SHP77 (cell line): ENCODE data around the gene FIP1L1.
"Not testable (repeated sequence)": the region's sequence is repeated elsewhere in the genome, so short reads cannot be mapped to it uniquely, and the experiment has no call there.

Experiments used
- DNase-seq, 2 experiments: peaks; one replicate each; lab custom pipeline; 2025; lab: John Stamatoyannopoulos, UW

The FIP1L1 gene

GRCh38 chr4:53376900-53377299 is 541 bp upstream of the FIP1L1 start:
- DNase-seq = peak; percentile 6 to 25

DNA sequence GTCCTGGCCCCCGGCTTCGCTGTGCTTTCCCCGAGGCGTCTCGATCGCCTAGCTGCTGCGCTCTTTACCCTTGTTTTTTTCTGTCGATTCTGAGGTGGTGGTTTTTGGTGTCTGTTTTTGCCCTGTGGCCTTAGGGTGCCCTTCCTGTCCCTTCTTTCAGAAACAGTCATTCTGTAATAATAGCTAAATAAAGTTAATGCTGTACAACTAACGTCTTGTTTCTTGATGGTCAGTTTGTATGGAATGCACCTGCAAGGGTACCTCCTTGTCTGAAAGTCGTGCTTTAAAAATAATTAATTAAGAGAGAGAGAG is 686 bp downstream of the FIP1L1 start:
- DNase-seq = no peak

- no peak for DNase-seq
Measured at GRCh38 chr4:53380221-53380620, 2.8 kb downstream of the FIP1L1 start.

DNA sequence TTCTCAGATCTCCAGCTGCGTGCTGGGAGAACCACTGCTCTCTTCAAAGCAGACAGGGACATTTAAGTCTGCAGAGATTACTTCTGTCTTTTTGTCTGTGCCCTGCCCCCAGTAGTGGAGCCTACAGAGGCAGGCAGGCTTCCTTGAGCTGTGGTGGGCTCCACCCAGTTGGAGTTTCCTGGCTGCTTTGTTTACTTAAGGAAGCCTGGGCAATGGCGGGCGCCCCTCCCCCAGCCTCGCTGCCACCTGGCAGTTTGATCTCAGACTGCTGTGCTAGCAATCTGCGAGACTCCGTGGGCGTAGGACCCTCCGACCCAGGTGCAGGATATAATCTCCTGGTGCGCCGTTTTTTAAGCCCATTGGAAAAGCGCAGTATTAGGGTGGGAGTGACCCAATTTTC is 32.0 kb downstream of the FIP1L1 start:
- DNase-seq = peak in 1 of 2 experiments; percentile 7

GRCh38 chr4:53419208-53419607 is 41.8 kb downstream of the FIP1L1 start:
- no peak for DNase-seq

GRCh38 chr4:53421791-53422190 is 44.4 kb downstream of the FIP1L1 start:
- DNase-seq = no peak

DNA sequence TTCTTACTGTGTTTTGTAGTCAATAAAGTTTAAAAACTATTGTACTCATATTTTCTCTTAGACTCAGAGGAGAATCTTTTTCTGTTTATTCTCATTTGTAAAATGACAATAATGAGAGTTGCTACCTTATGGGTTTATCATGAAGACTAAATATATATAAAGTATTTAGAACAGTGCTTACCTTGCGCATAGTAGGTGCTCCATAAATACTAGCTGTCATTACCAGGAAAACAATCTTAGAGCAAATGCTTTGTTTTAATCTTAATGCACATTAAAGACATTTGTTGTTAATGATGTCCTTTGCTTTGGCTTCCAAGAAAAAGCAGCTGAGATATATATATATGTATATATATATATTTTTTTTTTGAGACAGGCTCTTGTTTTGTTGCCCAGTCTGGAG is 44.9 kb downstream of the FIP1L1 start:
- DNase-seq = no peak

DNA sequence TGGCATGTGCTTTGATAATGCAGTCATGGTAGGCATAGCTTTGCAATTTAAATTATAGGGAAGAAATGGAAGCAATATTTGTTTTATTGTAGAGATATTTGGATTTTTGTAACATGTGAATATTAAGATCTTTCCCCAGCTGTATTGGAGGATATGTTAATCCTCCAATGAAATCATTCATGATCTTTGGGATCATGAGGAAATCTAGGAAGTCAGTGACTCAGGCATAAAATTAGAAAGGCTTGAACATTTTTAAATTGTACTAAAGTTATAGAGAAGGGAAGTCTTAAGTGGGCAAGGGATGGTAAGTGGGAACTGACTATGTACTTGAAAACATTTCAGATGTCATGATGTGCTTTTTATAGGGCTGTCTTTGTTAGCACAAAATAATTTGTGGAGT is 46.8 kb downstream of the FIP1L1 start:
- no peak for DNase-seq

DNA sequence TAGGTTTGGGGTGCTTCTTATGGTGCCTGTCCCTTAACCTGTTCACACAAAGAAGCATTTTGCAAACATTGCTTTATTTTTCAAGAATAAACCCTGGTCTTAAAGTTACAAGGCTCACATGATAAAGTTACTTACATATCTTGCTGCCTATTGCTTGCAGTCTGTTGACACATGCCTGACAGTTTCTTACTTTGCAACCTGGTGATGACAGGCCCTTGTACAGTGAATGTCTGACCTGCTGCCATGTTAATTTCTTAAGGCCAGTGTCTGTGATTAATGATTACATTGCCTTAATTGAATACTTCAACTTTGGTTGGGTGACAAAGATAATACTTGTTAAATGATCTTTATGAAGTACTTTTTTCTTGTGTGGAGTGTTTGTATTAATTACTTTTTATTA is 49.9 kb downstream of the FIP1L1 start:
- no peak for DNase-seq

DNA sequence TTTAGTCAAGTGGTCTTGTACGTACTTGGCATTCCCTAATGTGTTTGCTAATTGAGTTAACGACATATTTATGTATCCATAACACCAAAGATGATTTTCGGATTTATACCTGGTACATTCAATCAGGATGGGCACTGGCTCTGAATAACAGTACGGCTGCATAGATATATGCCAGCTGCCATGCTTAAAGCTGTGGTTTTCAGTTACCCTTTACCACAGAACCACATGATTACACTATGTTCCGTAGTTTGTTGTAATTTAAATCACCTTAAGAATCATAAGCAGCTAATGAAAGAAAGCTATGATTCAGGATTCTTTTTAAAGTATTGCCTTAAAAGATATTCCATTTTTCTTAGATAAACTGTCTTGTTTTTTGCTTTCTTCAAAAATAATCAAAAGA is 53.6 kb downstream of the FIP1L1 start:
- no peak for DNase-seq

GRCh38 chr4:53432528-53433424 is 55.3 kb downstream of the FIP1L1 start:
- DNase-seq = no peak

DNA sequence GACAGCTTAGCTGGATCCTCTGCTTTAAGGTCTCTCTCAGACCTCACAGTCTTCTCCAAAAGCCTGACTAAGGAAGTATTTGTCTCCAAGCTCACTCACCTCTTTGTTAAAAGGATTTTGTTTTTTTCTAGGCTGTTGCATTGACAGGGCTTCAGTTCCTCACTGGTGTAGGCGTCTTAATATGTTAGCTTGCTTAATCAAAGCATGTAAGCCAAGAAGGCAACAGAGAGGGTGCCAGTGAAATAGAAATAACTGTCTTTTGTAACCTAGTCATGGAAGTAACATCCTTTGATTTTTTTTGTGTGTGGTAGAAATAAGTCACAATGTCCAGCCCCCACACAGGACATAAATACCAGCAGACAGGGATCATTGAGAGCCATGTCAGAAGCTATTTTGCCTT is 58.8 kb downstream of the FIP1L1 start:
- DNase-seq = no peak

- no peak for DNase-seq
Measured at GRCh38 chr4:53441564-53441963, 64.1 kb downstream of the FIP1L1 start.

- no peak for DNase-seq
Measured at GRCh38 chr4:53444954-53445353, 67.5 kb downstream of the FIP1L1 start.

GRCh38 chr4:53450773-53451172 is 73.3 kb downstream of the FIP1L1 start:
- DNase-seq = no peak

DNA sequence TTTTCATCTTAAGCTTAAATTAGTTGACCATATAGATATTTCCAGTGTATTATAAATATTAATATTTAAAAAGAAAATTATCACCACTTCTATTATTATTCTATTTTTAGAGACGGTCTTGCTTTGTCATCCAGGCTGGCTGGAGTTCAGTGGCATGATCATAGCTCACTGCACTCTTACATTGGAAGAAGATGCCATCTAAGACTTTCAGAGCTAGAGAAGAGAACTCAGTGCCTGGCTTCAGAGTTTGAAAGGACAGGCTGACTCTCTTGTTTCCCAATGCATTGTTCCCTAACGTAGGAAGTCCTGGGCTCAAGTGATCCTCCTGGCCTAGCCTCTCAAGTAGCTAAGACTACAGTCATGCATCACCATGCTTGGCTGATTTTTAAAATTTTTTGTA is 75.9 kb downstream of the FIP1L1 start:
- DNase-seq = no peak

GRCh38 chr4:53455766-53456165 is 78.3 kb downstream of the FIP1L1 start:
- DNase-seq = peak; percentile 39

DNA sequence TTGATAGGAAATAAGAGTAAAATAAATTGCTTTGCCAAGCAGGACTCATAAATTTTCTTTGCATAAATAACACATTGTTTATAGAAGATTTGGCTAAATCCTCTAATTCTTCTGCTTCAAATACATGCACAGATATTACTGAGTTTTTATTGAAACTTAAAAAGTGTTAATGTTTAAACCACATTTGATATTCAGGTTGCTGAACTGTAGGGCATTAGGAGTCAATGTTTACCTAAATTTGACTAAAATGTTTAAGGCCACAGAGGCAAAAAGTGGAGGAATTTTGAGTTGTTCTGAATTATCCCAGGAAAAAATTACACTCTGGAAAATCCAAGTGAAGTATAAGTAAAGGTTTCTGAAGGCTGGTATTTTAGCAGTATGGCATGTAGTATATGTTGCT is 78.7 kb downstream of the FIP1L1 start:
- DNase-seq = no peak

DNA sequence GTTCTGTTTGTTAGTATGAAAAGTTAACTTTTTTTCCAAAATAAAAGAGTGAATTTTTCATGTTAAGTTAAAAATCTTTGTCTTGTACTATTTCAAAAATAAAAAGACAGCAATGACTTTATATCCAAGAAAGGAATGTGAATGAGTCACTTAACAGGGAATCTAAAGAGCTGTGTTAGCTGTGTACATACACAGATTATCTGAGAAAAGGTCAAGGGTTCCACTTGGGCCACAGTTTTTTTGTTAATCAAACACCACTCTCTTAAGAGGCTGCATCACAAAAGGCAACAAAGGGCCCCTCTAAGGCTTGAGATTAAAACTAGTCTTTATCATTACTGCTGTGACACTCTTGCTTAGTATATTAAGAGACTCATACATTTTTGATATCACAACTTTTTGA is 82.1 kb downstream of the FIP1L1 start:
- peak; percentile 54 for DNase-seq

DNA sequence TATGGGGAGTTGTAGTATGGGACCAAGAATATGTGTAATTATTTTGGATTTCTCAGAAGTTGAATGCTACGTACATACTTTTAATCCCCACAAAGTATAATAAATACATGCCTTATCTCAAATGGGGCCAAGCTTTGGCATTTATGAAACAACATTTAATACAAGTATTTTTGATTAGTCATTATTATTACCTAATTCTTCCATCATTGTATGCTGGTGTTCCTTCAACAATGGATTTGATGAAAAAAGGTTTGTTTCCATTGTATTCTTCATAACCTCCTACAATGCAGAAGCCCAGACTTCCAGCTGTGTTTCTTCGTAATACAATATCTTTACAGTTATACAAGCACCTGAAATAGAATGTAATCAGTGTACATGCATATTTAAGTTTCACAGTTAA is 83.8 kb downstream of the FIP1L1 start:
- no peak for DNase-seq

DNA sequence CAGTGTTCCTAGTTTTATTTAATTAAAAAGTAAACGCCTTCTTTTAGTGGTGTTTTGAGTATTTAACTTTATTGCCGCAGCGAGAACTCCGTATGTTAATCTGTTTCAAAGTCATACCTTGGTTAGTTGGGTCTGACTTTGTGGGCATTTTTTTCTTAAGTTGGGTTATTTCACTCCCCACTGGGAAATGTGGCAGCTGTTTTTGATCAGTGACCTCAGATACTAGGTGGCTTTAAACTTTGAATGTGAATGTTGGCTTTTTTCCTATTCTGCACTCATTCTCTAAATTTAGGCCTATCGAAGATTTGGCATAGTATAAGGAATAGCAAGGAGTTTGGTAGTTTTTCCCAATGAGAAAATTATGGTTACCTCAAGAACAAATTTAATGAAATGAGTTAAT is 85.9 kb downstream of the FIP1L1 start:
- no peak for DNase-seq

GRCh38 chr4:53465281-53465680 is 87.8 kb downstream of the FIP1L1 start:
- no peak for DNase-seq

- no peak for DNase-seq
Measured at GRCh38 chr4:53465891-53466290, 88.5 kb downstream of the FIP1L1 start.

DNA sequence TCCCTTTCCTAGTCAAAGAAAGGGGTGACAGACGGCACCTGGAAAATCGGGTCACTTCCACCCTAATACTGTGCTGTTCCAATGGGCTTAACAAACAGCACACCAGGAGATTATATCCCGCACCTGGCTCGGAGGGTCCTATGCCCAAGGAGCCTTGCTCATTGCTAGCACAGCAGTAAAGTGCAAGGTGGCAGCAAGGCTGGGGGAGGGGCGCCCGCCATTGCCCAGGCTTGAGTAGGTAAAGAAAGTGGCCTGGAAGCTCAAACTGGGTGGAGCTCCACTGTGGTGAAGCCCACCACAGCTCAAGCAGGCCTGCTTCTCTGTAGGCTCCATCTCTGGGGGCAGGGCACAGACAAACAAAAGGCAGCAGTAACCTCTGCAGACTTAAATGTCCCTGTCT is 89.1 kb downstream of the FIP1L1 start:
- not testable (repeated sequence) for DNase-seq
